Kidney (tissue), 14 donors: ENCODE data around the gene PAGR1. TPM values are rescaled to one million over a fixed set of nuclear protein-coding genes. Genes with fewer than 3 reads are reported as not detected.

Experiments
- DNase-seq, 5 donors: peaks; one replicate each; pipeline ENCODE4 v3.0.0-alpha.2; 2013 to 2020
- FAIRE-seq: peaks from 2 replicates; lab custom pipeline; 2012; peaks lifted over from hg19 to GRCh38; lab: Jason Lieb, UNC
- H3K27ac ChIP-seq, 2 donors: one replicate each; pipeline ENCODE4 v1.7.0; 2013; ENCODE audit warnings: low read depth in 2 of 2, low read length in 2 of 2, inconsistent platforms in 1 of 2
- H3K27me3 ChIP-seq: one replicate; pipeline ENCODE4 v1.7.1; 2013; ENCODE audit warnings: low read length, inconsistent platforms; ENCODE audit not compliant: control insufficient read depth, insufficient read depth
- H3K36me3 ChIP-seq, 3 donors: one replicate each; pipeline versions ENCODE4 v1.7.0 to v1.7.1; 2013; ENCODE audit warnings: low read length in 3 of 3, control low read depth in 1 of 3, inconsistent platforms in 1 of 3; ENCODE audit not compliant: insufficient read depth in 3 of 3, control insufficient read depth in 2 of 3
- H3K4me1 ChIP-seq, 3 donors: one replicate each; pipeline versions ENCODE4 v1.7.0 to v1.7.1; 2013; ENCODE audit warnings: low read length in 3 of 3, inconsistent platforms in 1 of 3, low read depth in 1 of 3; ENCODE audit not compliant: control insufficient read depth in 2 of 3, insufficient read depth in 2 of 3
- H3K4me3 ChIP-seq, 3 donors: one replicate each; pipeline versions ENCODE4 v1.7.0 to v1.8.1; 2013; ENCODE audit warnings: low read length in 3 of 3, control low read depth in 1 of 3, inconsistent platforms in 1 of 3
- H3K9ac ChIP-seq, 3 donors: one replicate each; pipeline versions ENCODE4 v1.7.0 to v1.7.1; 2013; ENCODE audit warnings: low read length in 3 of 3, control low read depth in 1 of 3, inconsistent platforms in 1 of 3
- H3K9me3 ChIP-seq, 3 donors: one replicate each; pipeline versions ENCODE4 v1.7.0 to v1.7.1; 2013; ENCODE audit warnings: low read length in 3 of 3, control low read depth in 1 of 3, inconsistent platforms in 1 of 3; ENCODE audit not compliant: control insufficient read depth in 2 of 3, insufficient read depth in 1 of 3
- CTCF ChIP-seq: IDR thresholded peaks from 3 replicates; pipeline ENCODE4 v1.5.1; 2012; ENCODE audit warnings: mild to moderate bottlenecking, moderate library complexity, borderline replicate concordance; ENCODE audit not compliant: insufficient read depth; ENCODE audit errors: extremely low read depth
- intact Hi-C: fragments of 100-400 bp; cut with DNase I; formaldehyde crosslinking; loops from one replicate; pipeline ENCODE4 v1.11.1; 2022
- polyA plus RNA-seq: library from polyadenylated mRNA; stranded (reverse); fragments of 350-450 nt; fragmentation: Illumina TruSeq; extraction: RNeasy Lipid Tissue Mini Kit (QIAGEN cat#74804); gene quantifications from one replicate; pipeline ENCODE4 v1.2.3, GENCODE V29; 2014; ENCODE audit warnings: low read depth, low replicate concordance; ENCODE audit not compliant: insufficient read depth
- total RNA-seq: library from RNA; stranded (reverse); fragmentation: NEBNext Ultra II Directional; extraction: Animal tissue kit (Norgen Biotek cat#: 25700); gene quantifications from one replicate; pipeline ENCODE4 v1.2.1, GENCODE V29; 2021
- donor health status: control.
- donor health status: control.
- donor health status: control.
- donor health status: control.
- donor health status: control.
- donor health status: DM: yes; HTN: yes; CAD: no.
- donor health status: Normal renal cell carcinoma (clear cell type).

Gene PAGR1
- total and polyA plus RNA-seq, 2 donors from 2014 or later: 23.5 to 30.0 TPM

- Histone ChIP-seq H3K27me3 (no peaks in the 10 kb centered on the region), H3K4me3 (no peak overlapping the region), H3K9ac (no peak overlapping the region), H3K4me1 (peaks cover 0 to 14% (median 0%) of the 10 kb centered on the region in 3 donors), H3K27ac (no peak overlapping the region), H3K36me3 (peaks cover 7 to 25% (median 11%) of the 10 kb centered on the region in 3 donors), H3K9me3 (no peaks in the 10 kb centered on the region)
- intact Hi-C loops: no loop called here
- DNase-seq (no peak), FAIRE-seq (no peak)
- TF ChIP-seq CTCF: no peak
These were observed 21.7 kb upstream of the PAGR1 start for GRCh38 chr16:29794231-29794710.

GRCh38 chr16:29802416-29802935 lies 13.5 kb upstream of the PAGR1 start:
- no peak for TF ChIP-seq CTCF
- Histone ChIP-seq H3K4me1 (peaks cover 0 to 12% (median 6%) of the 10 kb centered on the region in 3 donors), H3K4me3 (no peak overlapping the region), H3K9ac (no peak overlapping the region), H3K27me3 (no peaks in the 10 kb centered on the region), H3K27ac (no peak overlapping the region), H3K36me3 (peaks cover 5 to 23% (median 14%) of the 10 kb centered on the region in 3 donors), H3K9me3 (no peaks in the 10 kb centered on the region)
- intact Hi-C loops: no loop called here
- FAIRE-seq (no peak), DNase-seq (peak in 1 of 5 donors; percentile 51)

- H3K4me3 ChIP-seq: peak overlapping the region in 1 of 3 donors; percentile 85
- peaks cover 2 to 27% (median 16%) of the 10 kb centered on the region in 3 donors for H3K4me1 ChIP-seq
- peak overlapping the region in 2 of 3 donors; percentile 34 to 73 for H3K9ac ChIP-seq
- no peak overlapping the region for H3K27ac ChIP-seq
- H3K36me3 ChIP-seq: peaks cover 5 to 13% (median 8%) of the 10 kb centered on the region in 3 donors
- H3K9me3 ChIP-seq: no peaks in the 10 kb centered on the region
- no peaks in the 10 kb centered on the region for H3K27me3 ChIP-seq
- no peak for FAIRE-seq
- intact Hi-C loops: no loop called here
- peak in 1 of 5 donors; percentile 42 for DNase-seq
- no peak for TF ChIP-seq CTCF
These were observed 11.9 kb upstream of the PAGR1 start for GRCh38 chr16:29804020-29804419.
